SU-DHL-6 (cell line): ENCODE results near the gene TPTE2.
"Not testable (repeated sequence)": the region's sequence is repeated elsewhere in the genome, so short reads cannot be mapped to it uniquely, and the experiment has no call there.

Experiments used
- H2AFZ ChIP-seq: fragments of 200-600 bp; sonication (generic); 2 replicates; pipeline ENCODE4 v1.6.1; 2014; ENCODE audit warnings: low read depth, mild to moderate bottlenecking, moderate library complexity, mixed read lengths, antibody characterized with exemption, low read length; ENCODE audit not compliant: severe bottlenecking
- H3F3A ChIP-seq: fragments of 200-600 bp; shearing (Covaris generic); 2 replicates; pipeline ENCODE4 v1.6.0; 2016; ENCODE audit warnings: antibody characterized with exemption, mild to moderate bottlenecking; ENCODE audit not compliant: insufficient read depth
- H3K27ac ChIP-seq: fragments of 200-600 bp; sonication (generic); 2 replicates; pipeline ENCODE4 v1.5.1; 2016; ENCODE audit warnings: low read depth, mild to moderate bottlenecking, low read length, moderate library complexity, mixed read lengths
- H3K27me3 ChIP-seq: fragments of 200-600 bp; sonication (generic), shearing (Covaris generic); 2 replicates; pipeline ENCODE4 v1.6.0; 2014; ENCODE audit warnings: mild to moderate bottlenecking, low read length
- H3K36me3 ChIP-seq: fragments of 200-600 bp; sonication (generic); 2 replicates; pipeline ENCODE4 v1.6.1; 2014; ENCODE audit warnings: mild to moderate bottlenecking, low read length, mixed read lengths
- H3K4me2 ChIP-seq: fragments of 300-600, 200-600 bp; shearing (Covaris generic), sonication (generic); 2 replicates; pipeline ENCODE4 v1.6.0; 2014; ENCODE audit warnings: low read length, low read depth, mild to moderate bottlenecking; ENCODE audit not compliant: poor library complexity, severe bottlenecking
- H3K4me3 ChIP-seq: fragments of 200-600 bp; sonication (generic); 2 replicates; pipeline ENCODE4 v1.5.1; 2014; ENCODE audit warnings: antibody characterized with exemption, low read length, mild to moderate bottlenecking, mixed read lengths; ENCODE audit not compliant: insufficient read depth, poor library complexity, severe bottlenecking
- H3K79me2 ChIP-seq: fragments of 200-600 bp; sonication (generic); 2 replicates; pipeline ENCODE4 v1.6.1; 2014; ENCODE audit warnings: mild to moderate bottlenecking, low read length, moderate library complexity; ENCODE audit not compliant: insufficient read depth
- H3K9ac ChIP-seq: fragments of 200-600 bp; sonication (generic); 2 replicates; pipeline ENCODE4 v1.7.0; 2014; ENCODE audit warnings: mild to moderate bottlenecking, low read length
- H3K9me2 ChIP-seq: fragments of 200-600 bp; sonication (generic); replicated peaks from 2 replicates; pipeline ENCODE4 v1.6.1; 2014; ENCODE audit warnings: low read length; ENCODE audit not compliant: insufficient read depth
- H3K9me3 ChIP-seq: fragments of 200-600 bp; sonication (generic); 2 replicates; pipeline ENCODE4 v1.6.1; 2014; ENCODE audit warnings: low read length, mixed read lengths; ENCODE audit not compliant: insufficient read depth
- H4K20me1 ChIP-seq: fragments of 200-600 bp; sonication (generic); 2 replicates; pipeline ENCODE4 v1.6.1; 2014; ENCODE audit warnings: low read depth, mild to moderate bottlenecking, antibody characterized with exemption, low read length, moderate library complexity, mixed read lengths
- EZH2phosphoT487 ChIP-seq: fragments of 200-600 bp; sonication (generic), shearing (Covaris generic); conservative IDR thresholded peaks from 2 replicates; pipeline ENCODE4 v1.6.1; 2018; ENCODE audit warnings: mild to moderate bottlenecking, antibody characterized with exemption, low read length, moderate library complexity, mixed read lengths
- TF ChIP-seq, protein P1 (sequence below): fragments of 200-600 bp; sonication (generic); IDR thresholded peaks from one replicate; pipeline ENCODE4 v1.5.1; 2017; ENCODE audit warnings: antibody characterized with exemption, mild to moderate bottlenecking, low read length, moderate library complexity; ENCODE audit not compliant: insufficient read depth, poor library complexity, severe bottlenecking

Gene TPTE2

GRCh38 chr13:19422236-19422635 is 139.1 kb downstream of the TPTE2 start:
- H3K9me2 ChIP-seq, H3K79me2 ChIP-seq, H3K9ac ChIP-seq, H3K4me2 ChIP-seq, H3F3A ChIP-seq, H3K4me3 ChIP-seq, H3K27me3 ChIP-seq, H2AFZ ChIP-seq, H3K9me3 ChIP-seq, H4K20me1 ChIP-seq, H3K27ac ChIP-seq, H3K36me3 ChIP-seq: not testable (repeated sequence)

DNA sequence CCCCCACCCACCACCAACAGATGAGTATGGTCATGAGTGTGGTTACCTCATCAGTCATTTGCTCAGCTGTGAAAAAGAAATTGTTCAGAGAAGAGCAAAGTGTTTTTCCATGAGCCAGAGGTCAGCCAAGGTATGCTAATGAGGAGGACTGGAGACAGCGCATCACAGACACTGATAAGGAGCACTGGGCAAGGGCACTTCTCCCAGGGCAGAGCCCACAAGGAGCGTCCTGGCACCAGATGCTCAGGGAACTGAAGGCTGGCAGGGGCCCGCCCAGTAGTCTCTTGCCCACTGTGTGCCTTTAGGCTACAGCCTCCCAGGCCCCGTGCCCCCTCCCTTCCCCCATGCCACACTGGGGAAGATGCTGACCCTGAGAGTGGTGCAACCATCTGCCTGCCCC is 148.8 kb downstream of the TPTE2 start:
- not testable (repeated sequence) for H3K4me3 ChIP-seq, H3K9me3 ChIP-seq, H2AFZ ChIP-seq, H3K9me2 ChIP-seq, H3K27me3 ChIP-seq, H3F3A ChIP-seq, H3K36me3 ChIP-seq, H3K79me2 ChIP-seq, H3K9ac ChIP-seq, H4K20me1 ChIP-seq, H3K27ac ChIP-seq, H3K4me2 ChIP-seq

GRCh38 chr13:19382746-19383511 is 178.4 kb downstream of the TPTE2 start:
- H3K27me3 ChIP-seq, H4K20me1 ChIP-seq, H3F3A ChIP-seq, H3K9me3 ChIP-seq, H3K27ac ChIP-seq, H2AFZ ChIP-seq, H3K36me3 ChIP-seq, H3K9ac ChIP-seq, H3K79me2 ChIP-seq, H3K4me2 ChIP-seq, H3K4me3 ChIP-seq, H3K9me2 ChIP-seq: not testable (repeated sequence)

DNA sequence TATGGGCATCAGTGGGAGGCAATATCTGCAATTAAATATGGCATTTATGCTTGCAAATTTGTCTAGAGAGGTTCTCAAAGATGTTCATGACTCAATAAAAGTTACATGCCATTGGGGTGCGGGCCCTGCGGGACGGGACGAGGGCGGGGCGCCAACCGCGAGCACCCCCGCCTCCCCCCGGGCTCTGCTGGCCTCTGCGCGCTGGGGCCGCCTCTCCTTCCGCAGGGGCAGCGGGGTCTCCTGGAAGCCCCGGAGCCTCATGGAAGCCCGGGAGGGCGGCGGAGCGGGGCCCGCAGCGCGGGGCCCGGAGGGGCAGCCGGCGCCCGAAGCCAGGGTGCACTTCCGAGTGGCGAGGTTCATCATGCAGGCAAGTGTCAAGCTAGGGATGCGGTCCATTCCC is 179.2 kb downstream of the TPTE2 start:
- H3K9ac ChIP-seq = no peak overlapping the region
- H2AFZ ChIP-seq = no peak overlapping the region
- no peaks in the 10 kb centered on the region for H4K20me1 ChIP-seq
- H3K79me2 ChIP-seq = no peaks in the 10 kb centered on the region
- no peaks in the 10 kb centered on the region for H3K36me3 ChIP-seq
- H3K27ac ChIP-seq = no peak overlapping the region
- H3K27me3 ChIP-seq = no peaks in the 10 kb centered on the region
- H3K9me2 ChIP-seq = no peaks in the 10 kb centered on the region
- no peak overlapping the region for H3K4me3 ChIP-seq
- no peaks in the 10 kb centered on the region for H3K9me3 ChIP-seq
- no peaks in the 10 kb centered on the region for H3F3A ChIP-seq
- no peak overlapping the region for H3K4me2 ChIP-seq
- TF ChIP-seq EZH2phosphoT487 = no peak
- TF ChIP-seq, protein P1, sequence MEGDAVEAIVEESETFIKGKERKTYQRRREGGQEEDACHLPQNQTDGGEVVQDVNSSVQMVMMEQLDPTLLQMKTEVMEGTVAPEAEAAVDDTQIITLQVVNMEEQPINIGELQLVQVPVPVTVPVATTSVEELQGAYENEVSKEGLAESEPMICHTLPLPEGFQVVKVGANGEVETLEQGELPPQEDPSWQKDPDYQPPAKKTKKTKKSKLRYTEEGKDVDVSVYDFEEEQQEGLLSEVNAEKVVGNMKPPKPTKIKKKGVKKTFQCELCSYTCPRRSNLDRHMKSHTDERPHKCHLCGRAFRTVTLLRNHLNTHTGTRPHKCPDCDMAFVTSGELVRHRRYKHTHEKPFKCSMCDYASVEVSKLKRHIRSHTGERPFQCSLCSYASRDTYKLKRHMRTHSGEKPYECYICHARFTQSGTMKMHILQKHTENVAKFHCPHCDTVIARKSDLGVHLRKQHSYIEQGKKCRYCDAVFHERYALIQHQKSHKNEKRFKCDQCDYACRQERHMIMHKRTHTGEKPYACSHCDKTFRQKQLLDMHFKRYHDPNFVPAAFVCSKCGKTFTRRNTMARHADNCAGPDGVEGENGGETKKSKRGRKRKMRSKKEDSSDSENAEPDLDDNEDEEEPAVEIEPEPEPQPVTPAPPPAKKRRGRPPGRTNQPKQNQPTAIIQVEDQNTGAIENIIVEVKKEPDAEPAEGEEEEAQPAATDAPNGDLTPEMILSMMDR = no peak
